ENCODE results near the gene CHST12.

Gene CHST12

GRCh38 chr7:2497500-2498336 is 94.3 kb downstream of the CHST12 start:
- DNase-seq (ENCODE audit: low read depth in 4 of 4, low spot score in 1 of 4): no peak

Measured in stimulated activated CD4-positive, alpha-beta T cell treated with anti-CD3 and anti-CD28 coated beads, Interleukin-1b, Interleukin-23, amount 100 ng/mL, for 24 hours (primary cell).